ENCODE results near the gene BMPR1B.
"Not testable (repeated sequence)": the region's sequence is repeated elsewhere in the genome, so short reads cannot be mapped to it uniquely, and the experiment has no call there.

The BMPR1B gene

DNA sequence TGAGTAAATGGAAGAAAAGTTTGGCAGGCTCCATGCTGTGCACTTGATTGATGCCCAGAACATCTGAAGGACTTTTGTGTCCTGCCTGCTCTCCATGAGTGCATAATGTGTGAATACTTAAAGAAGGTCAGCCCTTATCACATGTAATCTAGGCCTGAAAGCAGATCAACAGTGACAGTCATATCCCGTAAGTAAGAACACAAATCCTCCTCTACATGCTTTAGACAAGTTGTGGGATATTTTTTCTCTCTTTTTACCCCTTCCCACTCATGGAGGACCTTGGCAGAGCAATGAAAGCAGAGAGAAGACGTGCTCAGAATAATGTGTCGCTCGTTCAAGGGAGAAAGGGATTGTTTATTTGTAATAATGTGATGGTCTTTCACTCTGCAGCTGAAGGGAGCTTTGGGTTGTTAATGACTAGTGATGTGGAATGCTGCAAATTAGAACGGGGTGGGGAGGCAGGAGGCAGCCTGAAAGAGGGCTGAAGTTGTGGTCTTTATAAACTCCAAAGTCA, 286.6 kb downstream of the BMPR1B start:
- peaks cover 17% of the 10 kb centered on the region for H3K4me1 ChIP-seq
- no peak overlapping the region for H3K4me3 ChIP-seq
- no peaks in the 10 kb centered on the region for H3K9me3 ChIP-seq
- H3K36me3 ChIP-seq (replicated peaks) = no peaks in the 10 kb centered on the region
- in situ Hi-C loops (cut with MboI; ENCODE audit: low sequenced_read_pairs) = no loop called here
- DNase-seq (ENCODE audit: low spot score in 2 of 2) = peak; percentile 17 to 23
- H3K27me3 ChIP-seq (ENCODE audit: low read depth) = no peaks in the 10 kb centered on the region

DNA sequence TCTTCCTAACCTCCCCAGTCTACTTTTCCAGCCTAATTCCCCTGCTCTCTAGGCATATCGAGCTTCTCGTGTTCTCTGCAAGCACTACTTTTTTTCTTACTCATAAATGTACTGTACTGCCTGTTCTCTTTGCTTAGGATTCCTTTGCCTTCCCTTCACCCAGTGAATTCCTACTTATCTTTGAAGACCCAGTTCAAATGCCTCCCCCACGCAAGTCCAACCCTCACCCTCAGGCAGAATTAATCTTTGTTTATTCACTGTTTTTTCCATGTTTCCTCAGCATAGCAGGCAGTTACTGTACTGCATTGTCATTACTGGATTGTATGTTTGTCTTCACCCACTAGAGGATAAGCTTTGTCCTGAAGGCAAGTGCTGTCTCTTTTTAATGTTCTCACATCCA, 287.7 kb downstream of the BMPR1B start:
- Histone ChIP-seq H3K27me3 (ENCODE audit: low read depth) (no peaks in the 10 kb centered on the region), H3K4me1 (peaks cover 17% of the 10 kb centered on the region), H3K36me3 (replicated peaks) (no peaks in the 10 kb centered on the region), H3K9me3 (no peaks in the 10 kb centered on the region), H3K4me3 (no peak overlapping the region)
- peak; percentile 33 to 59 for DNase-seq (ENCODE audit: low spot score in 2 of 2)
- in situ Hi-C loops (cut with MboI; ENCODE audit: low sequenced_read_pairs) = no loop called here

DNA sequence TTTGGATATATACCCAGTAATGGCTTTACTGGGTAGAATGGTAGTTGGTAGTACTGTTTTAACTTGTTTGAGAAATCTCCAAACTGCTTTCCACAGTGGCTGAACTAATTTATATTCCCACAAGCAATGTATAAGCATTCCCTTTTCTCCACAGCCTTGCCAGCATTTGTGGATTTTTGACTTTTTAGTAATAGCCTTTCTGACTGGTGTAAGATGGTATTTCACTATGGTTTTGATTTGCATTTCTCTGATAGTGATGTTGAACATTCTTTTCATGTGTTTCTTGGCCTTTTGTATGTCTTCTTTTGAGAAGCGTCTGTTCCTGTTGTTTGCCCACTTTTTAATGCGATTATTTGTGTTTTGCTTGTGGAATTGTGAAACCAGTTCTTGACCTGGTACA, 290.5 kb downstream of the BMPR1B start:
- no peaks in the 10 kb centered on the region for H3K36me3 ChIP-seq (replicated peaks)

DNA sequence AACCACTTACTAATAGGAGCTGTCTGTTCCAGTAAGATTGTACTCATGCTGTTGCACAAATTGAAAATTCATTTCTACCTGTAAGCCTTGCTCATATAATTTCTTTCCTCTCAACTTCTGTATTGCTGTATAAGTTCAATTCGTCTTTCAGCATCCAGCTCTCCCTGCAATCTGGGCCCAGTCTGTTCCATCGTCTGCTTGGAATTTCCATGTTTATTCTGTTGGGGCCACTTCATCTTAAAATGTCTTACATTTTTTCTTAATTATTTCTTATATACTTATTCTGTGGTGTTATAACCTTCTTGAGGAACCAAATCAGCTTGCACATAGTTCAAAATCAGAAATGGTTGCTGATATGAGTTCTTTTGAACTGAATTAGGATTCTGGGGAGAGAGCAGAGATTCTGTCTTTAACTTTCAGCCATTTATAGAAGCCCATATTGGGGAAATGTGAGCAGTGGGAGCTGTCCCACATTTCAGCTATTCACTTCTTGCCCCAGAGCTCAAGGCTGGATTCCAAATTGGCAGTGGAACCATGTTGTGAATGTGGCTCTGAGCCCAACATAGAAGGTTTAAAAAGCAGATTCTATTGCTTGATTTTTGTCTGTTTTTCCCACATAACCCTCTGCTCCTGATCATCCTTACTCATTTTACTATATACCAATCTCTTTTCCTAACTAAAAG, 291.9 kb downstream of the BMPR1B start:
- Histone ChIP-seq H3K9me3 (no peaks in the 10 kb centered on the region), H3K4me1 (peaks cover 10% of the 10 kb centered on the region), H3K4me3 (no peak overlapping the region), H3K36me3 (replicated peaks) (no peaks in the 10 kb centered on the region), H3K27me3 (ENCODE audit: low read depth) (no peaks in the 10 kb centered on the region)
- in situ Hi-C loops (cut with MboI; ENCODE audit: low sequenced_read_pairs) = no loop called here
- no peak for DNase-seq (ENCODE audit: low spot score in 2 of 2)

More for the DNA sequence above, 290.5 kb downstream of the BMPR1B start:
- in situ Hi-C loops (cut with MboI; ENCODE audit: low sequenced_read_pairs) = no loop called here
- Histone ChIP-seq H3K4me1 (peaks cover 17% of the 10 kb centered on the region), H3K27me3 (ENCODE audit: low read depth) (no peaks in the 10 kb centered on the region), H3K4me3 (no peak overlapping the region), H3K9me3 (no peaks in the 10 kb centered on the region)
- no peak for DNase-seq (ENCODE audit: low spot score in 2 of 2)

GRCh38 chr4:95050980-95051701, 293.4 kb downstream of the BMPR1B start:
- no peak for DNase-seq (ENCODE audit: low spot score in 2 of 2)
- in situ Hi-C loops (cut with MboI; ENCODE audit: low sequenced_read_pairs) = no loop called here

DNA sequence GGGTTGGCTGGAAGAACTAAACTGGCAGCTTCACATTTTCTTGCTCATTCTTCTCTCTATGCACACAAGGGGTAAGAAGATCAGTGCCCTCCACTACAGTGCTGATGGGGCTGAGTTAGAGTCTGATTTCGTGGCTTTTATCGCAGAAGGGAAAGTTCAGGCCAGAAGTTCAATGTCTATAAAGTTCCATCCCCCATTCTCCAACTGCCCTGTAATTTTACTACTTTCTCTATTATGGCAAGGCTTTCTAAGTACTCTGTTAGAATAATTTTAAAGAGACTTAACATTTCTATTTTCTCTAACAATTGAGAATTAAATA, 293.9 kb downstream of the BMPR1B start:
- no peak for DNase-seq (ENCODE audit: low spot score in 2 of 2)
- no peaks in the 10 kb centered on the region for H3K27me3 ChIP-seq (ENCODE audit: low read depth)
- no peak overlapping the region for H3K4me3 ChIP-seq
- no peaks in the 10 kb centered on the region for H3K36me3 ChIP-seq (replicated peaks)
- H3K4me1 ChIP-seq = no peaks in the 10 kb centered on the region
- in situ Hi-C loops (cut with MboI; ENCODE audit: low sequenced_read_pairs) = no loop called here
- H3K9me3 ChIP-seq = no peaks in the 10 kb centered on the region

More at GRCh38 chr4:95050980-95051701, 293.4 kb downstream of the BMPR1B start:
- H3K4me3 ChIP-seq = no peak overlapping the region
- no peaks in the 10 kb centered on the region for H3K4me1 ChIP-seq
- H3K27me3 ChIP-seq (ENCODE audit: low read depth) = no peaks in the 10 kb centered on the region
- H3K36me3 ChIP-seq (replicated peaks) = no peaks in the 10 kb centered on the region
- no peaks in the 10 kb centered on the region for H3K9me3 ChIP-seq

DNA sequence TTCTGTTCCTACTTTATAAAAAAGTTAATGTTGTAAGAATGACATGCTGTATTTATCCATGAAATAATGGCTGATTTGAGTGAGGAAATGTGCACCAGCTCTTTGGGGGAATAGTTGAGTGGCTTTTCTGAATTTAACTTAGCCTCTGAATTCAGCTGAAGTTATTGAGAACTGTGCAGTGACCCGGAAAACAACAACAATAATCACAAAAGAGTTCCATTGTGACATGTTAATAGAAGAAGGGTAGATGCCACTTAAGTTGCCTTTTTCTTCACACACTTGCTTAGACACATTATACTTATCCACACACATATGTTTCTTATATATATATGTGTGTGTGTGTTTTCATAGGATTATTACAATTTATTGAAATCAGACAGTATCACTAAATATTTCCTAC, 301.2 kb downstream of the BMPR1B start:
- H3K9me3 ChIP-seq = no peaks in the 10 kb centered on the region
- no peaks in the 10 kb centered on the region for H3K36me3 ChIP-seq (replicated peaks)
- in situ Hi-C loops (cut with MboI; ENCODE audit: low sequenced_read_pairs) = no loop called here
- 0 out of 2 replicates have a peak, but pooled peaks cover 4% of the 10 kb centered on the region for H3K4me1 ChIP-seq
- DNase-seq (ENCODE audit: low spot score in 2 of 2) = peak in 1 of 2 experiments; percentile 5
- no peaks in the 10 kb centered on the region for H3K27me3 ChIP-seq (ENCODE audit: low read depth)
- H3K4me3 ChIP-seq = no peak overlapping the region

- H3K4me1 ChIP-seq = 0 out of 2 replicates have a peak, but pooled peaks cover 4% of the 10 kb centered on the region
- no peaks in the 10 kb centered on the region for H3K27me3 ChIP-seq (ENCODE audit: low read depth)
- H3K36me3 ChIP-seq (replicated peaks) = no peaks in the 10 kb centered on the region
- H3K4me3 ChIP-seq = no peak overlapping the region
- DNase-seq (ENCODE audit: low spot score in 2 of 2) = no peak
- H3K9me3 ChIP-seq = no peaks in the 10 kb centered on the region
- in situ Hi-C loops (cut with MboI; ENCODE audit: low sequenced_read_pairs) = no loop called here
Measured at GRCh38 chr4:95059663-95060062, 301.9 kb downstream of the BMPR1B start.

DNA sequence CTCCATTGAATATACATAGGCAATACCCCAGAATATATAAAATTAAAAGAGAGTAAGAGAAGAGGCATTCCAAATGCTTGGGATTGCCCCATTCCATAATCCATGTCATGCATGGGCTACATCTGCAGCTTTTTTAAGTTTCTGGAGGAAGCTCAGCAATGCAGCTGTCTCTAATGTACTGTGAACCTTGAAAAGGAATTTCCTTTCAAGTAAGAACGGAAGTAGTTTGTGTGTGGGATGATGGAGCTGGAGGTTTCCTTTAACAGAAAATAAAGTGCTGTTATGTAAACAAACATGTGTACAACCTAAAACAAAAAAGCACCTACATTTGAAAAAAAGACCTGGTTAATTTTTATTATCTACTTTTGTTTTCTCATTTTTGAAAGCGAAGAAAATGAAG, 303.5 kb downstream of the BMPR1B start:
- Histone ChIP-seq H3K4me1 (0 out of 2 replicates have a peak, but pooled peaks cover 4% of the 10 kb centered on the region), H3K27me3 (ENCODE audit: low read depth) (no peaks in the 10 kb centered on the region), H3K4me3 (no peak overlapping the region), H3K36me3 (replicated peaks) (no peaks in the 10 kb centered on the region), H3K9me3 (no peaks in the 10 kb centered on the region)
- in situ Hi-C loops (cut with MboI; ENCODE audit: low sequenced_read_pairs) = no loop called here
- DNase-seq (ENCODE audit: low spot score in 2 of 2) = no peak

DNA sequence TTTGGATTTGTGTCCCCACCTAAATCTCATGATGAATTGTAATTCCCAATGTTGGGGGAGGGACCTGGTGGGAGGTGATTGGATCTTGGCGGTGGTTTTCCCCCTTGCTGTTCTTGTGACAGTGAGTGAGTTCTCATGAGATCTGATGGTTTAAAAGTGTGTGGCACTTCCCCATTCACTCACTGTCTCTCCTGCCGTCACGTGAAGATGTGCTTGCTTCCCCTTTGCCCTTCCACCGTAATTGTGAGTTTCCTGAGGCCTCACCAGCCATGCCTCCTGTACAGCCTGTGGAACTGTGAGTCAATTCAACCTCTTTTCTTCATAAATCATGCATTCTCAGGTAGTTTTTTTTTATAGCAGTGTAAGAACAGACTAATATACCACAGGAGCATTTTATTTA, 304.0 kb downstream of the BMPR1B start:
- H3K36me3 ChIP-seq (replicated peaks); in situ Hi-C loops (cut with MboI; ENCODE audit: low sequenced_read_pairs); H3K4me1 ChIP-seq; H3K27me3 ChIP-seq (ENCODE audit: low read depth); DNase-seq (ENCODE audit: low spot score in 2 of 2); H3K9me3 ChIP-seq; H3K4me3 ChIP-seq: not testable (repeated sequence)

- no peaks in the 10 kb centered on the region for H3K4me1 ChIP-seq
- no peaks in the 10 kb centered on the region for H3K9me3 ChIP-seq
- no peak for DNase-seq (ENCODE audit: low spot score in 2 of 2)
- H3K4me3 ChIP-seq = no peak overlapping the region
- in situ Hi-C loops (cut with MboI; ENCODE audit: low sequenced_read_pairs) = no loop called here
- no peaks in the 10 kb centered on the region for H3K36me3 ChIP-seq (replicated peaks)
- H3K27me3 ChIP-seq (ENCODE audit: low read depth) = no peaks in the 10 kb centered on the region
Measured at GRCh38 chr4:95066050-95066449, 308.3 kb downstream of the BMPR1B start.

DNA sequence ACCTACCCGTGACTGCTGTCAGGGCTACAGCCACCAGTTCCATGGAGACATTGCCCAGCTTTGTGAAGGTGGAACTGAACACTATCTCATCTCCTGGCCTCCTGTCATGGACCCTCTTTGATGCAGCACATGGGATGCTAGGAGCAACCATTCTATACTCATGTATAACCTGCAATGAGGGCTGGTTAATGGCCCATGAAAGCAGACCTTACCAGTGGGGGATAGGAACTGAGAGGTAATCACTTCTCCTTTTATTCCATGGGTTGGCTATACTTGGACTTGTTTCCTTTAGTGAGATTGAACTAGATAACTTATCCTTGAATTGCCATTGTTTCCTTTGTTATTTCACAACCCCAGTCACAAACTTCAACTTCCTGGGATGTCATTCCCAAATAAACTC, 310.6 kb downstream of the BMPR1B start:
- Histone ChIP-seq H3K27me3 (ENCODE audit: low read depth) (no peaks in the 10 kb centered on the region), H3K36me3 (replicated peaks) (no peaks in the 10 kb centered on the region), H3K4me3 (no peak overlapping the region), H3K4me1 (no peaks in the 10 kb centered on the region), H3K9me3 (no peaks in the 10 kb centered on the region)
- DNase-seq (ENCODE audit: low spot score in 2 of 2) = no peak
- in situ Hi-C loops (cut with MboI; ENCODE audit: low sequenced_read_pairs) = no loop called here

GRCh38 chr4:95068818-95069478, 311.2 kb downstream of the BMPR1B start:
- in situ Hi-C loops (cut with MboI; ENCODE audit: low sequenced_read_pairs) = no loop called here
- no peak for DNase-seq (ENCODE audit: low spot score in 2 of 2)
- Histone ChIP-seq H3K9me3 (no peaks in the 10 kb centered on the region), H3K4me3 (no peak overlapping the region), H3K4me1 (no peaks in the 10 kb centered on the region), H3K36me3 (replicated peaks) (no peaks in the 10 kb centered on the region), H3K27me3 (ENCODE audit: low read depth) (no peaks in the 10 kb centered on the region)

DNA sequence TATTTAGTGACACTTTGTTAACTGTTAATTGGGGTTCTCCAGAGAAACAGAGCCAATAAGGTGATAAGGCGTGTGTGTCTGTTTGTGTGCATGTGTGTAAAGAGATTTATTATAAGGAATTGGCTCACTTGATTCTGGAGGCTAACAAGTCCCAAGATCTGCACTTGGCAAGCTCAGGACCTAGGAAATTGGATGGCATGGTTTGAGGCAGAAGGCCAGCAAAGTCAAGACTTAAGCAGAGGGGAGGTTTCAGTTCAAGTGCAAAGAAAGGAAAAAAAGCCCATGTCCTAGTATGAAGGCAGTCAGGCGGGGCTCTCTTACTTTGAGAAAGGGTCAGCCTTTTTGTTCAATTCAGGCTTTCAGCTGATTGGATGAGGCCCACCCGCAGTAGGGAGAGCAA, 314.1 kb downstream of the BMPR1B start:
- no peak for DNase-seq (ENCODE audit: low spot score in 2 of 2)
- no peaks in the 10 kb centered on the region for H3K4me1 ChIP-seq
- no peaks in the 10 kb centered on the region for H3K9me3 ChIP-seq
- no peaks in the 10 kb centered on the region for H3K27me3 ChIP-seq (ENCODE audit: low read depth)
- in situ Hi-C loops (cut with MboI; ENCODE audit: low sequenced_read_pairs) = no loop called here
- H3K36me3 ChIP-seq (replicated peaks) = no peaks in the 10 kb centered on the region
- no peak overlapping the region for H3K4me3 ChIP-seq

All from HAP-1 (cell line).